Thyroid gland (tissue), 4 donors: ENCODE measurements around the gene KIF21A. TPM values are rescaled to one million over a fixed set of nuclear protein-coding genes. Genes with fewer than 3 reads are reported as not detected.

Experiments used
- DNase-seq, 2 donors: peaks; one replicate each; pipeline ENCODE4 v3.0.0-alpha.2; 2019
- H3K27ac ChIP-seq, 3 donors: fragments of 200-600 bp; sonication (generic); 1 replicate in 2 of 3; 2 replicates in 1 of 3; pipeline ENCODE4 v1.5.1; 2016 to 2019; ENCODE audit warnings: mild to moderate bottlenecking in 1 of 3, moderate library complexity in 1 of 3
- H3K27me3 ChIP-seq: fragments of 200-600 bp; sonication (generic); one replicate; pipeline ENCODE4 v1.5.1; 2019
- H3K36me3 ChIP-seq, 2 donors: fragments of 200-600 bp; sonication (generic); one replicate each; pipeline ENCODE4 v1.5.1; 2016 to 2019
- H3K4me1 ChIP-seq, 2 donors: fragments of 200-600 bp; sonication (generic); one replicate each; pipeline ENCODE4 v1.5.1; 2017 to 2019
- H3K4me3 ChIP-seq, 3 donors: fragments of 200-600 bp; sonication (generic); replicated peaks in 1 of 3; 1 replicate in 2 of 3; 2 replicates in 1 of 3; pipeline ENCODE4 v1.5.1; 2016; ENCODE audit warnings: mild to moderate bottlenecking in 1 of 3
- H3K9me3 ChIP-seq: fragments of 200-600 bp; sonication (generic); one replicate; pipeline ENCODE4 v1.5.1; 2017
- POLR2A ChIP-seq, 2 donors: fragments of 450-650 bp; IDR thresholded peaks; one replicate each; pipeline ENCODE4 v1.6.1; 2017; ENCODE audit warnings: antibody characterized with exemption in 2 of 2, mild to moderate bottlenecking in 2 of 2, moderate library complexity in 1 of 2
- WGBS, 2 donors: methylation state at CpG; one replicate each; pipeline ENCODE4 v1.1.5; 2017; 5-methylcytosine and 5-hydroxymethylcytosine counted together
- intact Hi-C: fragments of 100-400 bp; cut with DNase I; formaldehyde crosslinking; loops from one replicate; pipeline ENCODE4 v1.15.1; 2023
- total RNA-seq, 4 donors: library from RNA; depleted of rRNA; stranded (reverse); fragments of >200 nt; gene quantifications; one replicate each; pipeline ENCODE4 v1.2.3, GENCODE V29; 2016
- TF ChIP-seq, protein P1 (sequence below), 6 experiments: fragments of 200-600 bp in 3 of 6; fragments of 450-650 bp in 3 of 6; sonication (generic) in 3 of 6; IDR thresholded peaks; one replicate each; pipeline ENCODE4 v1.5.1; 2016 to 2019; ENCODE audit warnings: antibody characterized with exemption in 6 of 6, mild to moderate bottlenecking in 2 of 6, inconsistent platforms in 1 of 6, moderate library complexity in 1 of 6

KIF21A gene
- total RNA-seq, 4 donors from 2014 or later: 17.5 to 149 (median 33.1) TPM

DNA sequence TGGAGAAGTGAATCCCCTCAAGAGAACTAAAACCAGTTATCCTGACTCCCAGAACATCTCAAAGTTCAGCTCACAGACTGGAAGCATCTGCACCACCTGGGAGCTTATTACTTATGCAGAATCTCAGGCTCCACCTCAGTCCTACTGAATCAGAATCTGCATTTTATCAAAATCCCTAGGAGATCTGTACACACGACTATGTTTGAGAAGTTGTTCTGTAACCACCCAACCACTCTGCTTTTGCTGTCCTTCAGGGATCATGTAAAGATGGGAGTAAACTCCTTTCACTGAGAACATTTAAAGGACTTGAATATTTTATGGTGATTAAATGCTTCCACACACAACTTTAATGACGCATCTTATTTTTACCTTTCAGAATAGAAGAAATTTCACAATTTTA is 98.0 kb downstream of the KIF21A start:
- H3K36me3 ChIP-seq: no peaks in the 10 kb centered on the region
- H3K4me3 ChIP-seq: no peak overlapping the region
- no peak for DNase-seq
- no peaks in the 10 kb centered on the region for H3K27me3 ChIP-seq
- intact Hi-C loops: no loop called here
- 78 to 83% methylated on average over 2 of the region's 2 CpGs for WGBS, 2 donors
- H3K4me1 ChIP-seq: peaks cover 0 to 11% of the 10 kb centered on the region in 2 donors
- TF ChIP-seq POLR2A (IDR thresholded peaks at IDR 0.05): no peak
- TF ChIP-seq, protein P1, sequence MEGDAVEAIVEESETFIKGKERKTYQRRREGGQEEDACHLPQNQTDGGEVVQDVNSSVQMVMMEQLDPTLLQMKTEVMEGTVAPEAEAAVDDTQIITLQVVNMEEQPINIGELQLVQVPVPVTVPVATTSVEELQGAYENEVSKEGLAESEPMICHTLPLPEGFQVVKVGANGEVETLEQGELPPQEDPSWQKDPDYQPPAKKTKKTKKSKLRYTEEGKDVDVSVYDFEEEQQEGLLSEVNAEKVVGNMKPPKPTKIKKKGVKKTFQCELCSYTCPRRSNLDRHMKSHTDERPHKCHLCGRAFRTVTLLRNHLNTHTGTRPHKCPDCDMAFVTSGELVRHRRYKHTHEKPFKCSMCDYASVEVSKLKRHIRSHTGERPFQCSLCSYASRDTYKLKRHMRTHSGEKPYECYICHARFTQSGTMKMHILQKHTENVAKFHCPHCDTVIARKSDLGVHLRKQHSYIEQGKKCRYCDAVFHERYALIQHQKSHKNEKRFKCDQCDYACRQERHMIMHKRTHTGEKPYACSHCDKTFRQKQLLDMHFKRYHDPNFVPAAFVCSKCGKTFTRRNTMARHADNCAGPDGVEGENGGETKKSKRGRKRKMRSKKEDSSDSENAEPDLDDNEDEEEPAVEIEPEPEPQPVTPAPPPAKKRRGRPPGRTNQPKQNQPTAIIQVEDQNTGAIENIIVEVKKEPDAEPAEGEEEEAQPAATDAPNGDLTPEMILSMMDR (IDR thresholded peaks at IDR 0.05): no peak
- no peak overlapping the region for H3K27ac ChIP-seq
- no peaks in the 10 kb centered on the region for H3K9me3 ChIP-seq

DNA sequence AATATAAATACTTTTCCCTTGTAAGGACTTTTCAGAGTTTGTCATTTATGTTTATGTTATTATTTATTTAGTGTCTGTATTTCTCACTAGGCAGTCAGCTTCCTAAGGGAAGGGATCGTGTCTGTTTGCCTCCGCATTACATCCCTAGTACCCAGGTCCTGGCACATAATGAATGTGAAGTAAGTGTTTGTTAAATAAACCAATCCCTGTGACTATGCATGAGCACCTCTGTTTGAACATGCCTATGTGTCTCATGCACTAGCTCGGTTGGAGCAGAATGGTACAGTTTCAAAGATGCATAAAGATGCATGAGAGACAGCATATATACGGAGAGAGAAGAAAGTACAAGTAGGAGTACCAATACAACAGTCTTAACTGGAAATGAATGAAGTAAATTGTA is 99.3 kb downstream of the KIF21A start:
- H3K36me3 ChIP-seq: no peaks in the 10 kb centered on the region
- no peaks in the 10 kb centered on the region for H3K27me3 ChIP-seq
- no peak overlapping the region for H3K4me3 ChIP-seq
- no peak overlapping the region for H3K27ac ChIP-seq
- no peaks in the 10 kb centered on the region for H3K9me3 ChIP-seq
- no peak for DNase-seq
- intact Hi-C loops: no loop called here
- TF ChIP-seq, protein P1 (IDR thresholded peaks at IDR 0.05): no peak
- no peak for TF ChIP-seq POLR2A (IDR thresholded peaks at IDR 0.05)
- WGBS, 2 donors: 67 to 77% methylated on average over 4 of the region's 4 CpGs
- peaks cover 0 to 11% of the 10 kb centered on the region in 2 donors for H3K4me1 ChIP-seq

DNA sequence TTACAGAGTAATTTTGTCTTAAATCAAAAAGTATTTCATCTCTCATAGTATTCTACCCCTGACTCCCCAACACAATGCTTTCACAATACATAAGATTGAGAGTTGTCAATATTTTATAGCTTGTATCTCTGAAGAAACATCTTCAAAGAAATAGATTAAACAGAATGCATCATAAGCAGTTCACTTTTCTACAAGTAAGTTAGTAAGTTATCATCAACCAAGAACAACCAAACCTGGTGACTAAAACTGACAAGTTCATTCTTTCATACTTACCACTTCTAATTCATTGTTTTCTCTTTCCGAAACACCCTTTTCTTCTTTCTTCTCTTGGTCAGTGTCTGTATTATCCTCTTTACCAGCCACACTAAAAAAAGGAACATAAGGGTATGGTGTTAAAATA is 101.2 kb downstream of the KIF21A start:
- Histone ChIP-seq H3K27ac (no peak overlapping the region), H3K4me1 (peaks cover 0 to 11% of the 10 kb centered on the region in 2 donors), H3K4me3 (no peak overlapping the region), H3K9me3 (no peaks in the 10 kb centered on the region), H3K27me3 (no peaks in the 10 kb centered on the region), H3K36me3 (no peaks in the 10 kb centered on the region)
- 91 to 96% methylated on average over 1 of the region's 1 CpG for WGBS, 2 donors
- TF ChIP-seq, protein P1 (IDR thresholded peaks at IDR 0.05): no peak
- no peak for TF ChIP-seq POLR2A (IDR thresholded peaks at IDR 0.05)
- intact Hi-C loops: no loop called here
- no peak for DNase-seq

DNA sequence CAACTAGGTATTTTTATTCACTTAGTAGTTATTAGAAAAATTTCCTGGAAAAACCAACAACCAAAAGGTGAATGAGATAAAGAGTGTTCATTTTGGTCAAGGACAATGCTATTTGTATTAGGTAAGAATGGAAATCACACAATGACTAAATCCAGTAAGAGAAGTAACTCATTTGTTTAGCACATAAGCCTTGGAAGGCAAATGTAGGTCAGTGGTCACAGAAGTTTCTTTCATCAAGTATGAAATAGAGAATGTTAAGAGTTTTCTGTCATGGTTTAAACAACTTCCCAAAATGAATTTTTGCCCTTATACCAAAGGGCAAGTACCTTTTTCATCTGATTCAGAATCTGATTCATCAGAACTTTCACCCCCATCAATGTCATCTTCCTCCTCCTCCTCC is 101.7 kb downstream of the KIF21A start:
- H3K27me3 ChIP-seq: no peaks in the 10 kb centered on the region
- no peaks in the 10 kb centered on the region for H3K36me3 ChIP-seq
- no peak for TF ChIP-seq POLR2A (IDR thresholded peaks at IDR 0.05)
- TF ChIP-seq, protein P1 (IDR thresholded peaks at IDR 0.05): no peak
- no peak overlapping the region for H3K27ac ChIP-seq
- intact Hi-C loops: no loop called here
- DNase-seq: no peak
- H3K9me3 ChIP-seq: no peaks in the 10 kb centered on the region
- no peak overlapping the region for H3K4me3 ChIP-seq
- H3K4me1 ChIP-seq: peaks cover 0 to 11% of the 10 kb centered on the region in 2 donors

DNA sequence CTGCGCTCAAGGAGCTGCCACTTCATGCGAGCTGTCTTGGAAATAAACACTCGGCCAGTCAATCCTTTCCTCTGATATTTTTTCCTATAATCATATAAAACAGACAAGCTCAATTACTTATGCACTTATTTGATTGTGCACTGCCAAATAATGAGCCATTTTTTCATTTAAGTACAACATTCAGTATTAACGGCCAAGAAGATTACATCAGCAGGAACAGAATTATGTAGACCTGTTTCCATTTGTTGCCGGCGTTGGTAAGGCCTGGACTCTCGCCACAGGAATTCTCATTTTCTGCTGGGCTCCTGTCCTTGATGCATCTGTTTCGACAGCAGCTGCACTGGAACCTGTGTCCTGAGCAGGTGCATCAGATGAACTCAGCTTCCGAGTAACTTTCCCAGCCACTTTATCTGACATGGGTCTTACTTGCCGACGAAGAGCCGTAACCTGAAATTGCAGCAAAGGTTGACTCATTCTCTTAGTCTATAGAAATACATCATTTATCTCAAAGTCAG is 110.2 kb downstream of the KIF21A start:
- H3K4me1 ChIP-seq: no peaks in the 10 kb centered on the region
- TF ChIP-seq, protein P1 (IDR thresholded peaks at IDR 0.05): no peak
- TF ChIP-seq POLR2A (IDR thresholded peaks at IDR 0.05): no peak
- intact Hi-C loops: no loop called here
- H3K27me3 ChIP-seq: no peaks in the 10 kb centered on the region
- no peak overlapping the region for H3K4me3 ChIP-seq
- H3K9me3 ChIP-seq: no peaks in the 10 kb centered on the region
- no peak overlapping the region for H3K27ac ChIP-seq
- DNase-seq: no peak
- no peaks in the 10 kb centered on the region for H3K36me3 ChIP-seq
- 97% methylated on average over 12 of the region's 12 CpGs for WGBS, 2 donors
